HEK293T (cell line): Measurements from ENCODE around the gene RDH13.

Experiments
- BHLHE40 ChIP-seq: fragments of 450-650 bp; IDR thresholded peaks from 2 replicates; pipeline ENCODE4 v1.6.1; 2016; ENCODE audit warnings: mild to moderate bottlenecking, moderate library complexity, borderline replicate concordance
- FOXK2 ChIP-seq: fragments of 450-650 bp; IDR thresholded peaks from 2 replicates; pipeline ENCODE4 v1.6.1; 2016; ENCODE audit warnings: mild to moderate bottlenecking
- FOXM1 ChIP-seq: fragments of 450-650 bp; IDR thresholded peaks from 2 replicates; pipeline ENCODE4 v1.6.1; 2017; ENCODE audit warnings: mild to moderate bottlenecking, borderline replicate concordance
- HDGF ChIP-seq: fragments of 450-650 bp; IDR thresholded peaks from 2 replicates; pipeline ENCODE4 v1.6.1; 2017; ENCODE audit warnings: antibody characterized with exemption, borderline replicate concordance
- NFRKB ChIP-seq: fragments of 450-650 bp; IDR thresholded peaks from 2 replicates; pipeline ENCODE4 v1.6.1; 2016; ENCODE audit warnings: mild to moderate bottlenecking, moderate library complexity
- SUZ12 ChIP-seq: fragments of 450-650 bp; IDR thresholded peaks from 2 replicates; pipeline ENCODE4 v1.6.1; 2016; ENCODE audit warnings: mild to moderate bottlenecking

DNA sequence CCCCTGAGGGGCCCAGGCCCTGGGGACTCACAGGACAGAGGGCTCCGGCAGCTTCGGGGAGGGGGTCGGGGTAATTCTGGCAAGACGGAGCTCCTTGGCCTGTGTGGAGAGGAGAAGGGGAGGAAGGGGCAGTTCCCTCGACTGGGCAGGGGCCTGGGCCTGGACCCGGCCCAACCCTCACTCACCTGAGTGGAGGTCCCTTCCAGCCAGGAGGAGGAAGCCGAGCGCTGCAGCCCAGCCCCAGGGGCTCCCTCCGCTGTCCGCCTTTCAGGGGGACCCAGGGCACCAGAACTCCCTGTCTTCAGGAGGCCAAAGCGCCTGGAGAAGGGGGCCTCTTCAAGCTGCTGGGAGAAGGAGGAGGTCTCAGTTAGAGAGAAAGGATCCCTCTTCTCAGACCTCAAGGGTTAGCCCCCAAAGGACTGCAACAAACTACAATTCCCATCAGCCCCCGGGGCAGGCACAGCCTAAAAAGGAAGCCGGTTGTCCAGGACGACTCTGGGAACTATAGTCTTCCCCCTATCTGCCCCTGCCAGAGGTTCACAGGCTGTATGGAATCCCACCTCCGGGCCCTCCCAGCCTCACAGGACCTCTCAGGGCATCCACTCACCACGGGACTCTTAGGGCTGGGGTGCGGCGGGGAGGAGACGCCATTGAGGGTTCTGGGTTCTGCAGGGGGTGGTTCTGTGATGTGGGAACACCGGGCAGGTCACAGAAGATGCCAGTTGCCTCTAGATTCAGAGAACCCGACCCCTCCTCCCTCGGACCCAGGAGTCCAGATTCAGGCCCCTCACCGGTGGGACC, 32.5 kb upstream of the RDH13 start:
- TF ChIP-seq NFRKB (no peak), SUZ12 (no peak), BHLHE40 (no peak), FOXM1 (no peak), HDGF (no peak), FOXK2 (no peak)
